Caco-2 (cell line): ENCODE data around the gene MMADHC. TPM values are rescaled to one million over a fixed set of nuclear protein-coding genes. Genes with fewer than 3 reads are reported as not detected.

Source experiments
- BruUV-seq: library from RNA; stranded (reverse); fragments of 400-500 nt; replicated peaks from 2 replicates; lab custom pipeline; 2021; lab: Mats Ljungman, UMichigan
- CTCF ChIA-PET: fragments of 300-600 bp; sonication (Branson Sonifier 250); formaldehyde crosslinking; loops from one replicate; lab custom pipeline; 2022; ENCODE audit warnings: antibody characterized with exemption; lab: Charles Lee
- POLR2A ChIA-PET: fragments of 300-600 bp; sonication (Branson Sonifier 250); formaldehyde crosslinking; loops from one replicate; lab custom pipeline; 2022; ENCODE audit warnings: antibody characterized with exemption; lab: Charles Lee
- DNase-seq, 2 experiments: peaks; one replicate each; pipeline versions ENCODE4 v3.0.0 to v3.0.0-alpha.2; 2020 to 2022
- H3K27me3 ChIP-seq: replicated peaks from 2 replicates; pipeline ENCODE4 v1.6.0; 2011; ENCODE audit warnings: low read length; ENCODE audit not compliant: control insufficient read depth, insufficient read depth
- H3K36me3 ChIP-seq: 2 replicates; pipeline ENCODE4 v1.5.1; 2011; ENCODE audit warnings: low read length; ENCODE audit not compliant: control insufficient read depth, insufficient read depth
- H3K4me1 ChIP-seq: fragments of 250-450 bp; sonication (Bioruptor Pico); 2 replicates; pipeline ENCODE4 v1.5.1; 2020; ENCODE audit warnings: mild to moderate bottlenecking
- H3K4me3 ChIP-seq: 2 replicates; pipeline ENCODE4 v1.5.1; 2011; ENCODE audit warnings: low read depth, mild to moderate bottlenecking, control low read depth, low read length
- H3K9me3 ChIP-seq: fragments of 250-450 bp; sonication (Bioruptor Pico); 2 replicates; pipeline ENCODE4 v1.5.1; 2020; ENCODE audit warnings: mild to moderate bottlenecking, moderate library complexity
- H3K27ac Mint-ChIP-seq: one replicate; pipeline ENCODE4 v1.8.0; 2022; ENCODE audit warnings: mixed read lengths; ENCODE audit not compliant: unreplicated experiment
- H3K27me3 Mint-ChIP-seq: one replicate; pipeline ENCODE4 v1.8.0; 2022; ENCODE audit warnings: mixed read lengths; ENCODE audit not compliant: insufficient read depth, unreplicated experiment
- H3K36me3 Mint-ChIP-seq: one replicate; pipeline ENCODE4 v1.8.0; 2022; ENCODE audit warnings: mild to moderate bottlenecking, mixed read lengths; ENCODE audit not compliant: insufficient read depth, unreplicated experiment
- H3K4me1 Mint-ChIP-seq: one replicate; pipeline ENCODE4 v1.8.0; 2022; ENCODE audit warnings: low read depth, mixed read lengths; ENCODE audit not compliant: unreplicated experiment
- H3K4me3 Mint-ChIP-seq: one replicate; pipeline ENCODE4 v1.8.0; 2022; ENCODE audit warnings: mild to moderate bottlenecking, moderate library complexity, mixed read lengths; ENCODE audit not compliant: unreplicated experiment
- H3K9me3 Mint-ChIP-seq: one replicate; pipeline ENCODE4 v1.8.0; 2022; ENCODE audit warnings: mixed read lengths; ENCODE audit not compliant: unreplicated experiment
- CTCF ChIP-seq, 2 experiments: fragments of 200-600 bp in 1 of 2; IDR thresholded peaks; 1 replicate in 1 of 2; 2 replicates in 1 of 2; pipeline versions ENCODE4 v1.5.1 to v1.8.0; 2011 to 2022; ENCODE audit warnings: antibody characterized with exemption in 1 of 2, control low read depth in 1 of 2, inconsistent platforms in 1 of 2, low read depth in 1 of 2, low read length in 1 of 2, mild to moderate bottlenecking in 1 of 2, moderate library complexity in 1 of 2; ENCODE audit not compliant: insufficient read depth in 1 of 2, severe bottlenecking in 1 of 2, unreplicated experiment in 1 of 2
- intact Hi-C: fragments of 100-400 bp; cut with micrococcal nuclease; formaldehyde crosslinking; loops from one replicate; pipeline ENCODE4 v1.10.0; 2022; ENCODE audit not compliant: unreplicated experiment
- total RNA-seq: library from RNA; stranded (reverse); gene quantifications from 2 replicates; pipeline ENCODE4 v1.2.3, GENCODE V29; 2022

MMADHC gene
- total RNA-seq, 1 experiment from 2014 or later, result 132 TPM

- no peak for DNase-seq
- H3K27me3 Mint-ChIP-seq, result no peaks in the 10 kb centered on the region
- no peak overlapping the region for H3K4me3 Mint-ChIP-seq
- no peak overlapping the region for H3K4me3 ChIP-seq
- H3K36me3 ChIP-seq, result no peaks in the 10 kb centered on the region
- H3K9me3 Mint-ChIP-seq, result peaks cover 10% of the 10 kb centered on the region
- no peaks in the 10 kb centered on the region for H3K4me1 ChIP-seq
- no peaks in the 10 kb centered on the region for H3K27me3 ChIP-seq
- H3K36me3 Mint-ChIP-seq, result no peaks in the 10 kb centered on the region
- CTCF ChIA-PET, result no interaction called here
- H3K27ac Mint-ChIP-seq, result no peak overlapping the region
- peaks cover 6% of the 10 kb centered on the region for H3K4me1 Mint-ChIP-seq
- no TSS peak for BruUV-seq
- POLR2A ChIA-PET, result no interaction called here
- peaks cover 6% of the 10 kb centered on the region for H3K9me3 ChIP-seq
- TF ChIP-seq CTCF (IDR thresholded peaks at IDR 0.05; ENCODE audit: insufficient read depth in 1 of 2, low read depth in 1 of 2, low read length in 1 of 2, severe bottlenecking in 1 of 2, unreplicated experiment in 1 of 2), result no peak
- intact Hi-C loops, result no loop called here
Measured at GRCh38 chr2:149525323-149525722, 62.3 kb downstream of the MMADHC start.
